Iris pigment epithelial cell (primary cell): ENCODE results near the gene CDH2.
A peak's percentile ranks its signal among the peaks of the same experiment; 100 is the strongest.

ENCODE experiments used
- DNase-seq: peaks from one replicate; pipeline ENCODE4 v3.0.0-alpha.2; 2011; ENCODE audit warnings: low read depth

CDH2 gene

DNA sequence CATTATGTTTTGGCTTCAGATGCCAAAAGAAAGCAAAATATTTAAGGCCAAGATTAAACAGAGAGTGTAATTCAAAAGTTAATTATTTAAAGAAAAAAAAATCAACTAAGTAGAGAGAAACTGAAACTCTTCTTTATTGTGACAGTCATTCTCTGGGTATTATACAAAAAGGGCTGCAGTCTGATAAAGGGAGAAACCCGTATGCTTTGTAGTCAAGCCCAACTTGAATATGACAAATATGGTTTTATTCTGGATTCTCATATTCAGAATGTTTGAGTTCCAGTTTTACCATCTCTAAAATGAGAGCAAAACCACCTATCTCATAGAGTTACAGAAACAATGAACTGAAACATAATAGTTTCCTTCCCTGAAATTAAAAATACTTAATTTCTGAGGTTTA is 8.2 kb downstream of the CDH2 start:
- DNase-seq, result no peak

GRCh38 chr18:28167835-28168349 is 9.0 kb downstream of the CDH2 start:
- DNase-seq, result peak; percentile 56

DNA sequence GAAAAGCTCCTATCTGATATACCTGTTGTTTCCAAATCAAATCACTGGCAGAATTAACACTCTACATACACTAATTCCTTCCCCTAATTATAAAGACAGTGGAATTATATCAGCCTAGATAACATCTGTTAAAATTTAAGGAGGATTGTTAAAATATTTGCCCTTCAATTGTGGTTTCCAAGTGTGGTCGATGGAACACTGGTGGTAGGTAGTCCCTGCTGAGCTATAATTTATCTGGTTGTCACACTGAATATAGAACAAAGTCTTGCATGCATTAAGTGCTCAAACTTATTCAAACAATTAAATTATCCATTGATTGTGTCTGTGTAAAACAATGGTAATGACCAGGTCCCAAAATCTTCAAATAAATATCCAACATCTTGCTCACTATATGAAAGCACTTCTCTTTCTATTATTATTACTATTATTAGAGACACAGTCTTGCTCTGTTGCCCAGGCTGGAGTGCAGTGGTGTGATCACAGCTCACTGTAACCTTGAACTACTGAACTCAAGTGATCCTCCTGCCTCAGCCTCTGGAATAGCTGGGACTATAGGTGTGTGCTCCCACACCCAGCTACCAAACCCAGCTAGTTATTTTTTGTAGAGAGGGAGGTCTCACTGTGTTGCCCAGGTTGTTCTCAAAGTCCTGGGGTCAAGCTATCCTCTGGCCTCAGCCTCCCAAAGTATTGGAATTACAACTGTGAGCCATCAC is 12.0 kb downstream of the CDH2 start:
- no peak for DNase-seq

DNA sequence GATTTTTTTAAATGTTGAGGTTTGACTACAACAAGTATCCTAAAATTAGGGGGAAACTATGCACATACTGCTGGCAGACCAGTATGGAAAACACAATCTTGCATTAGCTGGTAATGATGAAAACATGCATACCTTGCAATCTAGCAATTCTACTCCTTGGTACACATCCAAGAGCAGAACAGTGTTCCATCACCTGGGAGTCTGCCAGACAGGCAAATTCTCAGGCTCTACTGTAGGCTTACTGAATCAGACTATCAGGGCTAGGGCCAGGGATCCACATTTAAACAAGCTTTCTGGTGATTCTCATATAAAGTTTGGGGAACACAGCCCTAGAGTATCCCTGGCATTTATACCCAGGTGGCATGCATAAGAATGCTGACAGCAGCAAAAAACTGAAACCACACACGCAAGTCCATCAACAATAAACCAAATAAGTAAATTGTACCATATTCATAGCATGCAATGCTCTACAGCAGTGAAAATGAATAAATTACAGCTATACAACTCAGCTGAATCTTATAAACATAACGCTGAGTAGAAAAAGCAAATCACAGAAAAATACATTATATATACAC is 13.6 kb downstream of the CDH2 start:
- DNase-seq, result peak; percentile 88

GRCh38 chr18:28161608-28162599 is 15.0 kb downstream of the CDH2 start:
- DNase-seq, result peak; percentile 55

- DNase-seq, result no peak
Measured at GRCh38 chr18:28159055-28159454, 17.9 kb downstream of the CDH2 start.

DNA sequence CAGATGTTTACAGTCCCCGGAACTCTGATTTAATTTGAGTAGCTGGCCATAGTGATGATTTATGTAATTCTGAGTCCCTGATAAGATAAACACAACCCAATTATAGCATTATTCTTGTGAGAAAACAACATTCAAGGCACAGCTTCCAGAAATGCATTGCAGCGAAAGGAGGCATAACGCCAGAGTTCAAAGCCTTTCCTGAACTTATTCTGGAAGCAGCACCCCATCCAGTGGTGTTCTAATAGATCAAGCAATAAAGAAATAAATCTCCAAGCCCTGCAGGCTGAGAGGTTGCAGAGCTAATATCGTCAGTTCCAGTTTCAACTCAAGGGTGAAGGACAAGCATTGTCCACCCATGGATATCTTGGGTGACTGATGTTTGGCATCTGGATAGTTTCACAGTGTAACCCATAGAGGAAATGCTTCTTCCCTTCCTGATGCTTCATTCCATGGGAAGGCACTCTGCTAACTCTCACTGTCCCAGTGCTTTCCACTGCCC is 18.8 kb downstream of the CDH2 start:
- DNase-seq, result peak; percentile 17

GRCh38 chr18:28153485-28154065 is 23.4 kb downstream of the CDH2 start:
- DNase-seq, result no peak

DNA sequence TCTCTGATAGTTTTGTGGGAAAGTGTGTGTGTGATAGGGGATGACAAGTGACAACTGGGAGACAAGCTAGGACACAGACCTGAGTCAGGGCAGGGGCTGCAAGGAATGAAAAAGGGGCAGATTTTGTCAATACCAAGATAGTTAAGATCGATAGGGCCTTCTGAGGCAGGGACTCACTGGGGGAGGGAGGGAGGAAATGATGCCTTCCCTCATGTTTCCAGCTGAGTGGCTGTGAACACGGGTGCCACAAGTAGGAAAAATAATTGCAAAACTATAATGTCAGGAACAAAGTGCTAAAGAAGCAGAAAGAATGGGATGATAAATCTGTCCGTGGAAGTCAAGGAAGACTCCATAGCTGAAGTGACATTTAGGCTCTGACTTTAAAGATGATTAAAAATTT is 24.2 kb downstream of the CDH2 start:
- DNase-seq, result no peak

- DNase-seq, result no peak
Measured at GRCh38 chr18:28152354-28152753, 24.6 kb downstream of the CDH2 start.

DNA sequence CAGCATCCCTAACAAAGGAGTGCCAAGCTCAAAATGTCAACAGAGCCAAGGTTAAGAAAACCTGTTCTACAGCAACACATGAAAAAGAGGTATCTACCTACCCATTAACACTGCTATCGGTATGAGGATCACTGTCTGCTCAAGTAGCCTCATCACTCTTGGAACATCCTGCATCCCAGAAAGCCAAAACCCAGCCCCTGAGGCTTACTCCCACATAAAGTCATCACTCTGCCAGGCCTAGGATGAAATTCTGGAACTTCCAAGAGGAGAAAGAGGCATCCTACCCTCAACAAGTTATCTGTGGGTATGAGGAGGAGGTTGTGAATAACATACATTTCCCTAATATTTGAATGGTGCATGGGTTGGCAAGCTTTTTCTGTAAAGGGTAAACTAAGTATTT is 25.5 kb downstream of the CDH2 start:
- DNase-seq, result no peak

DNA sequence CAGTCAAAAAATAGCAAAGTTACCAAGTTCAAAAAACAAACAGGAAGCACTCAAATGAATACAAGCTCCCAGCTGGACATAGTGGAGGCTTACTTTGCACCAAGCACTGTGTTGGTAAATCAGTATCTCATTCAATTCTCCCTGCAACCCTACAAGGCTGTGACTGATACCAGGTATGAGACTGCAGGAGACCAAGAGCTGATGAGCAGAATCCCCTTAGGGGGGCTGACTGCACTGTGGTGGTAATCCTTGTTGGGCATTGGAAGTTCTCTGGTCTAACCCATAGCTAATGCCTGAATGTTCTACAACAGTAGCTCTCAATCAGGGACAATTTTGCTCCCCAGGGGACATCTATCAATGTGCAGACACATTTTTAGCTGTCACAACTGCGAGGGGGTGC is 26.0 kb downstream of the CDH2 start:
- no peak for DNase-seq

DNA sequence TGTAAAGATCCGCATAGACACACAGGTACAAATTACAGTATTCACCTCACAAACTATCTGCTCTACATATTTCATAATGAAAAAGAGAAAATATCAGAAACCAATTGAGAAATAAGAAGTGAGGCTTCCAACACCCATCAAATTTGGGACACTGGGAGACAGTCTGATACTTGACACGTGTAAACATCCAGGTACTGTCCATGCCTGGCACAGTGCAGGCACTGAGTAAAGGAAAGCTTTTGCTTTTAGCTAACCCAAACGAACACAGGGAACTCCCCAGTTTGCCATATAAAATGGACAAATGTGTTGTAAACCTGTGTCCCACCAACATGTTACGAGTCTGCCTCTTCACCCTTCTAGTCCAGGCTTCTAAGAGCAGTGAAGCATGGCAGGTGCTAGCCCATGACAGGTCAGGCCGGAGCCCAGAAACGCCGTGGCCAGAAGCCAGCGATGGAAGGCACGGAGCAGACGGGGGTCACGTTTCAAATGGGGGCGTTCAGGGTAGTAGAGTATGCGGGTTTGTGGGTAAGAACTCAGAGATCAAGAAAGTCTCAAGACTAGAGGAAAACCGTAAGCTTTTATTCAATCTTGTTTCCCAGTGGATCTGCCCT is 27.0 kb downstream of the CDH2 start:
- no peak for DNase-seq

DNA sequence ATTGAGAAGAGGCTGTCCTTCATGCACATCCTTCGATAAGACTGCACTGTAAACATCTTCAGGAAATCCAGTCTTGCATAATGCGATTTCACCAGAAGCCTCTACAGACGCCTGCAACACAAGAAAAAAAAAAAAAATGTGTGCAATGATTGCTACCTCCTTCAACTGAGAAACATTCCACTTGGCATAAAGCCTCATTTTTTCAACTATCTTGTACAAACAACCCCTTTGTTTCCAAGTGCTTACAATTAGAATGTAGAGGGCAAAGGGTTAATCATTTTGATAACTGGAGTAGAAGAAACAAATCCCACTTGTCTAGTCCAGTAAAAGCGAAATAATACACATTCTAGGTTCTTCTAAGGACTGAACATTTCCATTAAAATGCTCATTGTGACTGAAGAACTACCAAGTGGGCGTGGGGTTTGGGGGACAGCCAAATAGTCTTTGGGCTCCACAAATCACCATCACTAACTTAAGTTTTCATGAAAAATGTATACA is 29.2 kb downstream of the CDH2 start:
- DNase-seq, result peak; percentile 97

DNA sequence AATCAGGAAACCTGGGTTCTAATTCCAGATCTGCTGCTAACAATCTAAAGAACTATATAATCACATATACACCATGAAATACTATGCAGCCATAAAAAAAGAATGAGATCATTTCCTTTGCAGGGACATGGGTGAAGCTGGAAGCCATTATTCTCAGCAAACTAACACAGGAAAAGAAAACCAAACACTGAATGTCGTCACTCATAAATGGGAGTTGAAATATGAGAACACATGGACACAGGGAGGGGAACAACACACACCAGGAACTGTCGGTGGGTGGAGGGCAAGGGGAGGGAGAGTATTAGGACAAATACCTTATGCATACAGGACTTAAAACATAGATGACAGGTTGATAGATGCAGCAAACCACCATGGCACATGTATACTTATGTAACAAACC is 33.2 kb downstream of the CDH2 start:
- DNase-seq, result no peak

DNA sequence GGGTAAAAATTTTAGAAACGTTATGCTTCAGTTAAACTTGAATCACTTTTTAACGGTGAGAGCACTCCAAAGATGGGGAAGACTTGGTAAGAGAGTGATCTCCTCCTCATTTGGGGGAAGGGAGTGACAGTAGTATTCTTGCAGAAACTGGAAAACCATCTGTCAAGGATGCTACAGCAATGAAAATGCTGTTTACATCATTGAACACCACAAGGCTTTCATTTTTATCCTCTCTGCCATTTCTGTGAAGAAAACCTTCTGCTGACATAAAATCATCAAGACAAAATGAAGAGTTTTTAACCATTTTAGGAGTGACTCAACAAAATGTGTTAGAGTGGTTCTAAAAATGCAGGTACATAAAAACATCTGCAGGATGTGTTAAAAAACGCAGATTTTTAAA is 38.1 kb downstream of the CDH2 start:
- DNase-seq, result no peak

GRCh38 chr18:28136071-28136470 is 40.9 kb downstream of the CDH2 start:
- peak; percentile 50 for DNase-seq

DNA sequence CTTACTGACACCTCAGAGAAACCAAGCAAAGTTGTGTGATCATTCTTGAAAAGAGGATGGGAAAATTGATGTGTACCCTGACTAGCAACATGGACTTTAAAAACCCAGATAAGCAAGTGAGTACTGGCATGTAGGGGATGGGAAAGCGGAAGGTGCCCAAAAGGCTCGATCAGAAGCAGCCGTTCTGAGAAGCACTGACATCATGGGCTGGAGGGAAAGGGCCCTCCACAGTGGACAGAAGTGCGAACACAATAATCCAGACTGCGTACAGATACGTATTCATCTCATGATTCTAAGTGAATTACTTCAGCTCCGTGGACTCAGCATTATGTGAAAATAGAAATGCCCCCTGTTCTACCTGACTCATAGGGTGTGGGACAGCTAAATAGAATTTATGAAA is 42.2 kb downstream of the CDH2 start:
- no peak for DNase-seq

DNA sequence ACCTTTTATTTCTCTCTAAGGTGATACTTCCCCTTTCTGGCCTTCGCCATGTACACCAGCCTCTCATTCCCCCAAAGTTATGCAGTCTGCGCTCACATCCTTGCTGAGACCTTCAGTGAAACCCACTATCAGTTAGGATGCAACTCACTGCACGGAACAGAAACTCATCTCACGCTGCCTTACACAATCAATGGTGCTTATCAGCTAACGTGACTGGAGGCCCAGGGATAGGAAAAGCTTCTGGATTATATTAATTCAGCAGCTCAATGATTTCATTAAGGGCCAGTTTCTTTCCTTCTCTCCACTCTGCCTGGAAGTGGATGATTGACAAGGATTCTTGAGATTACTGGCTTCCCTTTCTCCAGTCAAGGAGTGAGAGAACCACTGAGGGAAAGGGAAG is 44.8 kb downstream of the CDH2 start:
- DNase-seq, result no peak

- no peak for DNase-seq
Measured at GRCh38 chr18:28128659-28128980, 48.3 kb downstream of the CDH2 start.

- DNase-seq, result peak; percentile 77
Measured at GRCh38 chr18:28127763-28128658, 48.9 kb downstream of the CDH2 start.
